Measurements from ENCODE around the gene ANKRD33. TPM values are rescaled to one million over a fixed set of nuclear protein-coding genes. Genes with fewer than 3 reads are reported as not detected.

The ANKRD33 gene
- total RNA-seq, 1 experiment from 2014 or later: 0.21 TPM

GRCh38 chr12:51896236-51896635 is 8.3 kb downstream of the ANKRD33 start:
- H3K36me3 ChIP-seq (ENCODE audit: control insufficient read depth, insufficient read depth, low read length): no peaks in the 10 kb centered on the region
- no peak overlapping the region for H3K27ac ChIP-seq (ENCODE audit: low read length)
- intact Hi-C loops (cut with micrococcal nuclease; ENCODE audit: unreplicated experiment) (loop anchor here (5.0 kb wide), 1 partner anchor 86 kb away; no protein-coding TSS in a partner anchor), in situ Hi-C loops (cut with HindIII; ENCODE audit: low pct_unique_long_range_greater_than_20kb, low sequenced_read_pairs) (no loop called here)
- ChIA-PET CTCF (no interaction called here), POLR2A (no interaction called here)
- ATAC-seq: no peak
- H3K9me3 ChIP-seq (ENCODE audit: control insufficient read depth, insufficient read depth, low read depth, low read length): no peaks in the 10 kb centered on the region
- TF ChIP-seq POLR2AphosphoS5 (IDR thresholded peaks at IDR 0.05; ENCODE audit: low read depth, low read length) (no peak), SIN3A (IDR thresholded peaks at IDR 0.05; ENCODE audit: borderline replicate concordance, insufficient read depth, low read depth, low read length) (no peak), TCF7L2 (IDR thresholded peaks at IDR 0.05; ENCODE audit: low read depth, low read length) (no peak), REST (IDR thresholded peaks at IDR 0.05; ENCODE audit: insufficient read depth in 1 of 2, low read depth in 2 of 2, low read length in 1 of 2) (no peak)
- DNase-seq (ENCODE audit: low read depth, low spot score): no peak
- H3K4me1 ChIP-seq (ENCODE audit: control insufficient read depth, insufficient read depth, low read length): no peaks in the 10 kb centered on the region
- no peaks in the 10 kb centered on the region for H3K27me3 ChIP-seq (ENCODE audit: control insufficient read depth, insufficient read depth, low read length)
- H3K4me3 ChIP-seq (ENCODE audit: low read depth in 2 of 2, low read length in 2 of 2): no peak overlapping the region
- no TSS peak for BruUV-seq (replicated peaks)

GRCh38 chr12:51897181-51897580 is 9.3 kb downstream of the ANKRD33 start:
- no TSS peak for BruUV-seq (replicated peaks)
- no peak overlapping the region for H3K4me3 ChIP-seq (ENCODE audit: low read depth in 2 of 2, low read length in 2 of 2)
- CTCF ChIA-PET: no interaction called here
- TF ChIP-seq TCF7L2 (IDR thresholded peaks at IDR 0.05; ENCODE audit: low read depth, low read length): no peak
- TF ChIP-seq POLR2AphosphoS5 (IDR thresholded peaks at IDR 0.05; ENCODE audit: low read depth, low read length): no peak
- no peak for TF ChIP-seq CTCF (IDR thresholded peaks at IDR 0.05)
- no peak for TF ChIP-seq SIN3A (IDR thresholded peaks at IDR 0.05; ENCODE audit: borderline replicate concordance, insufficient read depth, low read depth, low read length)
- no peak for TF ChIP-seq REST (IDR thresholded peaks at IDR 0.05; ENCODE audit: insufficient read depth in 1 of 2, low read depth in 2 of 2, low read length in 1 of 2)
- H3K27me3 ChIP-seq (ENCODE audit: control insufficient read depth, insufficient read depth, low read length): no peaks in the 10 kb centered on the region
- H3K9me3 ChIP-seq (ENCODE audit: control insufficient read depth, insufficient read depth, low read depth, low read length): no peaks in the 10 kb centered on the region
- DNase-seq (ENCODE audit: low read depth, low spot score) (no peak), ATAC-seq (no peak)
- no peaks in the 10 kb centered on the region for H3K36me3 ChIP-seq (ENCODE audit: control insufficient read depth, insufficient read depth, low read length)
- H3K27ac ChIP-seq (ENCODE audit: low read length): no peak overlapping the region
- no peaks in the 10 kb centered on the region for H3K4me1 ChIP-seq (ENCODE audit: control insufficient read depth, insufficient read depth, low read length)
- POLR2A ChIA-PET: no interaction called here
- intact Hi-C loops (cut with micrococcal nuclease; ENCODE audit: unreplicated experiment): loop anchor here (5.0 kb wide), 1 partner anchor 85 kb away; no protein-coding TSS in a partner anchor
- in situ Hi-C loops (cut with HindIII; ENCODE audit: low pct_unique_long_range_greater_than_20kb, low sequenced_read_pairs): no loop called here

Data from Panc1 (cell line).